GM18517 (cell line): Measurements from ENCODE around the gene PIAS1.

Experiments
- ATAC-seq: cut with Tn5 transposase; IDR thresholded peaks from one replicate; pipeline ENCODE4 v1.9.1; 2021; ENCODE audit warnings: mild to moderate bottlenecking, moderate library complexity; ENCODE audit not compliant: unreplicated experiment

PIAS1 gene

GRCh38 chr15:68175526-68175925 lies 121.4 kb downstream of the PIAS1 start:
- no peak for ATAC-seq

- no peak for ATAC-seq
Observed at GRCh38 chr15:68176601-68177000, 122.5 kb downstream of the PIAS1 start.

GRCh38 chr15:68177742-68178141 lies 123.6 kb downstream of the PIAS1 start:
- ATAC-seq = no peak

GRCh38 chr15:68183616-68184315 lies 129.7 kb downstream of the PIAS1 start:
- ATAC-seq = no peak

- ATAC-seq = no peak
Observed at GRCh38 chr15:68184616-68185480, 130.7 kb downstream of the PIAS1 start.

GRCh38 chr15:68186671-68187397 lies 132.7 kb downstream of the PIAS1 start:
- no peak for ATAC-seq

- ATAC-seq = no peak
Observed at GRCh38 chr15:68187559-68187958, 133.4 kb downstream of the PIAS1 start.

- ATAC-seq = no peak
Observed at GRCh38 chr15:68188647-68189046, 134.5 kb downstream of the PIAS1 start.

GRCh38 chr15:68190048-68190447 lies 135.9 kb downstream of the PIAS1 start:
- no peak for ATAC-seq

- ATAC-seq = no peak
Observed at GRCh38 chr15:68191555-68191954, 137.4 kb downstream of the PIAS1 start.

- no peak for ATAC-seq
Observed at GRCh38 chr15:68192117-68192516, 138.0 kb downstream of the PIAS1 start.

- ATAC-seq = no peak
Observed at GRCh38 chr15:68192804-68193486, 138.8 kb downstream of the PIAS1 start.

GRCh38 chr15:68195336-68196112 lies 141.4 kb downstream of the PIAS1 start:
- no peak for ATAC-seq

GRCh38 chr15:68196445-68197169 lies 142.5 kb downstream of the PIAS1 start:
- no peak for ATAC-seq

GRCh38 chr15:68197170-68197492 lies 143.0 kb downstream of the PIAS1 start:
- no peak for ATAC-seq

- no peak for ATAC-seq
Observed at GRCh38 chr15:68197661-68198437, 143.7 kb downstream of the PIAS1 start.

GRCh38 chr15:68199340-68199739 lies 145.2 kb downstream of the PIAS1 start:
- ATAC-seq = no peak

GRCh38 chr15:68200016-68200861 lies 146.1 kb downstream of the PIAS1 start:
- no peak for ATAC-seq
